ENCODE measurements around the gene TMEM132A.

DNA sequence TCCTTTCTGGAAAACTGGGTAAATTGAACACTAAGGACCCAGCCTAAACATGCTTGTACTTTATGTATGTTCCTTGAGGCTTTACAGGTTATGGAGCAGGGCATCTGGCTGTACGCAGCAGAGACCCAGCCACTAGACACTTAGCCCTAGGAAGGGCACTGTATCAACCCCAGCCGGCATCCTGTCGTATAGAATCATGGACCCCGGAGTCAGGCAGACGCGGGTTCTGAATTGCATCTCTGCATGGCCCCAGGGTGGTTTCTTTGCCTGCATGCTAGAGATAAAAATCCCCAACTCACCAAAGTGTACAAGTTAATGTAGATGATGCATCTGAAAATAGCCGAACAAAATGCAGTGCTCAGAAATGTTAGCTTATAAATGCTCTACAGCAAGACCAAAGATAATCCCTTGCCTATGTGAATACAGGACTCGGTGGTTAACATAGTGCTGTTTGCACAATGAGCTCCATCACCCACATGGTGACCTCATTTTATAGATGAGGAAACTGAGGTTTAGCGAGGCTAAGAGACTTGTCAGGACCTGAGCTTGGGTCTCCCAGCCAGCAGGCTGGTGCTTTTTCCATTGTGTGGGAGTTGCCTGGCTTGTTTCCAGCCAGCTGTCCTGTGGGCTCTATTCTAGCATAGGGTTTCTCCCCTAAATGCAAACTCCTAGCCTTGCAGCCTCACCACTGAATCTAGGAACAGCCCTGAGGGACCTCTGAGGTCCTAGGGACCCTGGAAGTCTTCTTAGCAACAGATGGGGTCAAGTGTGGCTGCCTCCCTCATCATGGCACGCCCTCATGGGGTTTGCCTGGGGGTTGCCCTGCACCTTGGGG lies 54.5 kb downstream of the TMEM132A start:
- TF ChIP-seq RAD21 (conservative IDR thresholded peaks at IDR 0.05 in 1 of 2, IDR thresholded peaks at IDR 0.05 in 1 of 2) = no peak
- TF ChIP-seq POLR2A (IDR thresholded peaks at IDR 0.05; ENCODE audit: low read length) = no peak

All from A549 (cell line).